OCI-LY3 (cell line): ENCODE results near the gene NELL1.
A peak's percentile ranks its signal among the peaks of the same experiment; 100 is the strongest.

Experiments
- H2AFZ ChIP-seq: fragments of 200-600, 300-600 bp; shearing (Covaris generic); 2 replicates; pipeline ENCODE4 v1.6.0; 2014; ENCODE audit warnings: antibody characterized with exemption, low read depth, low read length
- H3K27ac ChIP-seq: fragments of 200-600, 300-600 bp; sonication (generic); 2 replicates; pipeline ENCODE4 v1.5.1; 2014; ENCODE audit warnings: mild to moderate bottlenecking, low read length, moderate library complexity, mixed read lengths
- H3K27me3 ChIP-seq: fragments of 200-600, 300-600 bp; sonication (generic); 2 replicates; pipeline ENCODE4 v1.6.1; 2014; ENCODE audit warnings: low read depth, low read length, mixed read lengths
- H3K36me3 ChIP-seq: fragments of 200-600, 300-600 bp; sonication (generic); replicated peaks from 2 replicates; pipeline ENCODE3; 2014; ENCODE audit warnings: low read depth, low read length, mixed read lengths
- H3K4me1 ChIP-seq: fragments of 300-600, 200-600 bp; sonication (generic); 2 replicates; pipeline ENCODE4 v1.6.1; 2014; ENCODE audit warnings: low read length, mixed read lengths
- H3K4me2 ChIP-seq: fragments of 200-600, 300-600 bp; sonication (generic); 2 replicates; pipeline ENCODE4 v1.6.1; 2014; ENCODE audit warnings: low read length, mixed read lengths
- H3K4me3 ChIP-seq: fragments of 300-600, 200-600 bp; sonication (generic); 2 replicates; pipeline ENCODE4 v1.5.1; 2014; ENCODE audit warnings: antibody characterized with exemption, mild to moderate bottlenecking, low read length, moderate library complexity
- H3K79me2 ChIP-seq: fragments of 300-600, 200-600 bp; shearing (Covaris generic); 2 replicates; pipeline ENCODE4 v1.6.1; 2014; ENCODE audit warnings: mild to moderate bottlenecking, low read length, mixed read lengths
- H3K9ac ChIP-seq: fragments of 300-600, 200-600 bp; shearing (Covaris generic); 2 replicates; pipeline ENCODE4 v1.6.0; 2014; ENCODE audit warnings: mild to moderate bottlenecking, low read length, moderate library complexity
- H3K9me3 ChIP-seq: fragments of 200-600, 300-600 bp; shearing (Covaris generic); 2 replicates; pipeline ENCODE4 v1.6.1; 2014; ENCODE audit warnings: low read length, mixed read lengths; ENCODE audit not compliant: insufficient read depth
- H4K20me1 ChIP-seq: fragments of 200-600, 300-600 bp; sonication (generic); 2 replicates; pipeline ENCODE4 v1.6.1; 2016; ENCODE audit warnings: low read length, mixed read lengths; ENCODE audit not compliant: insufficient read depth
- CTCF ChIP-seq: fragments of 200-600, 300-600 bp; sonication (generic); IDR thresholded peaks from 2 replicates; pipeline ENCODE4 v1.5.1; 2014; ENCODE audit warnings: antibody characterized with exemption, low read length, low read depth
- EZH2phosphoT487 ChIP-seq: fragments of 200-600 bp; shearing (Covaris generic); IDR thresholded peaks from 2 replicates; pipeline ENCODE4 v1.6.1; 2018; ENCODE audit warnings: antibody characterized with exemption, mixed run types, low read depth

Gene NELL1

GRCh38 chr11:21602699-21603098 is 933.3 kb downstream of the NELL1 start:
- H3K4me3 ChIP-seq: no peak overlapping the region
- H2AFZ ChIP-seq: no peak overlapping the region
- no peak for TF ChIP-seq EZH2phosphoT487
- no peak for TF ChIP-seq CTCF

GRCh38 chr11:21603886-21604285 is 934.5 kb downstream of the NELL1 start:
- Histone ChIP-seq H3K4me2 (no peak overlapping the region), H3K27ac (no peak overlapping the region), H3K27me3 (no peaks in the 10 kb centered on the region)

More at GRCh38 chr11:21602699-21603098, 933.3 kb downstream of the NELL1 start:
- Histone ChIP-seq H3K79me2 (no peaks in the 10 kb centered on the region), H4K20me1 (no peaks in the 10 kb centered on the region), H3K9me3 (no peaks in the 10 kb centered on the region), H3K4me1 (no peaks in the 10 kb centered on the region), H3K27ac (no peak overlapping the region), H3K36me3 (no peaks in the 10 kb centered on the region), H3K9ac (no peak overlapping the region), H3K4me2 (no peak overlapping the region), H3K27me3 (no peaks in the 10 kb centered on the region)

GRCh38 chr11:21604564-21604963 is 935.2 kb downstream of the NELL1 start:
- H3K36me3 ChIP-seq: no peaks in the 10 kb centered on the region
- no peaks in the 10 kb centered on the region for H3K9me3 ChIP-seq
- no peak overlapping the region for H3K4me3 ChIP-seq
- H3K79me2 ChIP-seq: no peaks in the 10 kb centered on the region
- H3K4me1 ChIP-seq: no peaks in the 10 kb centered on the region
- no peak overlapping the region for H3K9ac ChIP-seq
- TF ChIP-seq EZH2phosphoT487 (no peak), CTCF (0 out of 2 replicates have a peak, but pooled peaks have one; percentile 8)
- H3K4me2 ChIP-seq: no peak overlapping the region
- H2AFZ ChIP-seq: no peak overlapping the region
- H3K27me3 ChIP-seq: no peaks in the 10 kb centered on the region
- no peaks in the 10 kb centered on the region for H4K20me1 ChIP-seq
- no peak overlapping the region for H3K27ac ChIP-seq

More at GRCh38 chr11:21603886-21604285, 934.5 kb downstream of the NELL1 start:
- H3K4me1 ChIP-seq: no peaks in the 10 kb centered on the region
- H3K9me3 ChIP-seq: no peaks in the 10 kb centered on the region
- H3K79me2 ChIP-seq: no peaks in the 10 kb centered on the region
- TF ChIP-seq CTCF: no peak
- no peak for TF ChIP-seq EZH2phosphoT487
- H3K9ac ChIP-seq: no peak overlapping the region
- no peak overlapping the region for H2AFZ ChIP-seq
- no peaks in the 10 kb centered on the region for H4K20me1 ChIP-seq
- H3K4me3 ChIP-seq: no peak overlapping the region
- H3K36me3 ChIP-seq: no peaks in the 10 kb centered on the region

- no peaks in the 10 kb centered on the region for H3K36me3 ChIP-seq
- TF ChIP-seq CTCF: no peak
- no peak for TF ChIP-seq EZH2phosphoT487
- H3K4me3 ChIP-seq: no peak overlapping the region
- no peak overlapping the region for H3K27ac ChIP-seq
- no peaks in the 10 kb centered on the region for H3K79me2 ChIP-seq
- H3K4me1 ChIP-seq: no peaks in the 10 kb centered on the region
- no peak overlapping the region for H3K9ac ChIP-seq
- no peak overlapping the region for H3K4me2 ChIP-seq
- H3K9me3 ChIP-seq: no peaks in the 10 kb centered on the region
- no peak overlapping the region; the same call in 1 of the 2 replicates for H2AFZ ChIP-seq
- H3K27me3 ChIP-seq: no peaks in the 10 kb centered on the region
- H4K20me1 ChIP-seq: no peaks in the 10 kb centered on the region
Observed at GRCh38 chr11:21612326-21612725, 942.9 kb downstream of the NELL1 start.
